Measurements from ENCODE around the gene COX20. TPM values are rescaled to one million over a fixed set of nuclear protein-coding genes. Genes with fewer than 3 reads are reported as not detected.

COX20 gene
- total RNA-seq, 1 experiment from 2014 or later = 58.4 TPM

- no peak for DNase-seq (ENCODE audit: low spot score)
Observed at GRCh38 chr1:244874974-244875579, 39.6 kb downstream of the COX20 start.

- no peak for DNase-seq (ENCODE audit: low spot score)
Observed at GRCh38 chr1:244876228-244876910, 40.9 kb downstream of the COX20 start.

- no peak for DNase-seq (ENCODE audit: low spot score)
Observed at GRCh38 chr1:244878681-244879080, 43.2 kb downstream of the COX20 start.

GRCh38 chr1:244881552-244882280 is 46.3 kb downstream of the COX20 start:
- DNase-seq (ENCODE audit: low spot score) = no peak

GRCh38 chr1:244887281-244887680 is 51.8 kb downstream of the COX20 start:
- DNase-seq (ENCODE audit: low spot score) = no peak

GRCh38 chr1:244893836-244894235 is 58.4 kb downstream of the COX20 start:
- no peak for DNase-seq (ENCODE audit: low spot score)

Other genes with a start within 250 kb of the COX20 start
- 52.9 and 57.4 TPM in 2 replicates for gene DESI2, start 182.5 kb upstream of the COX20 start, total RNA-seq (2014; rRNA removed; shearing (Covaris generic))
- 255 and 288 TPM in 2 replicates for gene HNRNPU, start 28.9 kb downstream of the COX20 start, total RNA-seq (2014; rRNA removed; shearing (Covaris generic))